Hematopoietic multipotent progenitor cell (in vitro differentiated cells): ENCODE results near the gene SCMH1. TPM values are rescaled to one million over a fixed set of nuclear protein-coding genes. Genes with fewer than 3 reads are reported as not detected.

ENCODE experiments used
- DNase-seq, 3 donors: peaks; one replicate each; pipeline ENCODE4 v3.0.0-alpha.2; 2011 to 2015; ENCODE audit warnings: low read depth in 2 of 3, low spot score in 2 of 3
- total RNA-seq: library from RNA; depleted of rRNA; stranded (reverse); fragments of >200 nt; gene quantifications from one replicate; pipeline ENCODE4 v1.2.3, GENCODE V29; 2012

Gene SCMH1
- total RNA-seq, 1 donor = 39.3 TPM

DNA sequence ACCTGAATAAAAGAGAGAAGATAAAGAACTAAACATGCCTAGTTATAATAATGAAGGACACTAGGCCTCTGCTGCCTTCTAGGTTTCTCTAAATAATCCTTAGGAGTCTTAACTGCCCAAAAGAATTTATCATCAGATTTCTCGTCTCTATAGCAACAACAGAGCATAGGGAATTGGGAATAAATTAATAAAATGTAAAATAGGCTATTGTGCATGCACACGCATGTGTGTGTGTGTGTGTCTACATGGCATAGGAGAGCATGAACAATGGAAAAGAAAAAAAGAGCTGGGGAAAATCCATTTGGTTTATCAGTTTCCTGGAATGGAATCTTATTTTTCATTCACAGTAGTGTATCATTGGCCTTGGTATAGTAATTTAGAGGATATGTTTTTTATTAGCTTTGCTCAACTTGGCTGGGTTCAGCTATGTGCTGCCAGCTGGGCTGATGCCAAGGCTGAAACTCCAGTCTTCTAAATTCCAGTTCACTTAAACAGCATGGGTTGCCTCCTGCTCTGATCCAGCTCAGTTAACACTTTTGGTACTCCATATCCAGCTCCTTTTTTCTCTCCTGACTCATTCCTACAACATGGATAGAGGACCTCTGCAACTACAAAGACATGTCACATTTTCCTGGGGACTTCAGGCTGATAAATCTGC is 140.0 kb downstream of the SCMH1 start:
- DNase-seq = no peak

DNA sequence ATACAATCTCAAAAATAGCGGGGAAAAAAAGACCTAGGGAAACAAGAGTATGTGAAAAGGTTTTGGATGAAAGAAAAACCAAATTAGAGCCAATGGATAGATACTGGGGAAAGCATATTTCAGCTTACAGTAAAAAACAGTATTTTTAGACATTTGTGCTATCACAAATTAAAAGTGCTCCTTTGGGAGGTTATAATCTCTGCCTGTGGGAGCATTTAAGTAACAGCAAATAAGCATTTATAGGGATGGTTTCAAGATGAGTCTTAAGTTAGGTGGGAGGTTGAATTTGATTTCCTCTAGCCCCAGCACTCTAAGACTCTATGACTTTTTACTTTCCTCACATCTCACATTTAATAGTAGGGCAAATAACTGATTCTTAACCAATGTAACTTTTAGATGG is 141.0 kb downstream of the SCMH1 start:
- no peak for DNase-seq

DNA sequence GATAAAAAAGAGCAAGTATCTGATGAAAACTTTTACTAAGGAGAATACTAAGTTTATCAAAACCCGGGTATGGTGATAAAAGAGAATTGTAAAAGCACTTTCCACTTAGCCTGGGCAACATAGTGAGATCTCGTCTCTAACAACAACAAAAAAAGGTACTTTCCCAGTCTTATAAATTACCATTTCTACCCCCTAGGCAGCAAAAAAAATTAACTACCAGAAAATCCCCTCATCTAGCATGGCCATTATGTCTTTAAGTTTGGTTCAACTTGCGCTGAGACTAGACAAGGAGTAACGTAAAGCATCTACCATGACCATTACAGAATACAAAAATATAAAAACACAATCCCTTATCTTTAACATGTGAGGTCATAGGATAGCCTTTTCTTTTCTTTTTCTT is 141.9 kb downstream of the SCMH1 start:
- no peak for DNase-seq

DNA sequence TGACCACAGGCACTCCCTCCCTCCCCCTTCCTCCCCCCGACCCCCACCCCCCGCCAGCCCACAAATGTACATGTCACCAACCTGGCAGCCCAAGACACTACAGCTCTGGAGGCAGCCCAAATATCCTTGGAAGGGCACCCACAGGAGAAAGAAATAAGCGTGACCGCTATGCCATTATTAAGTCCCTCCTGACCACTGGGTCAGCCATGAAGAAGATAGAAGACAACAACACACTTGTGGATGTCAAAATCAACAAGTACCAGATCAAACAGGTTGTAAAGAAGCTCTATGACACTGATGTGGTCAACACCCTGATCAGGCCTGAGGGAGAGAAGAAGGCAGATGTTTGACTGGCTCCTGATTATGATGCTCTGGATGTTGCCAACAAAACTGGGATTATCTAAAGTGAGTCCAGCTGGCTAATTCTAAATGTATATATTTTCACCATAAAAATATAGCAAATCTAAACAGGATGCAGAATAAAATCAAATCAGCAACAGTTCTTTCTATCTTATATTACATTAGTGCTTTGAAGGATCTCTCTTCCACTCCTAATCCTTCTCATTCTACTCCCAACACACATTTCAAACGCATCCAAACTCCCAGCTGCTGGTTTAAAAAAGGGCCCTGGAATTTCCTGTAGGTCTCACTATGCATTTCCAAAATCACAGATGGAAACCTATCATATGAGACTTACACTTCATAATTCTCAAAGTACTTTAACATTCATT is 143.2 kb downstream of the SCMH1 start:
- no peak for DNase-seq

DNA sequence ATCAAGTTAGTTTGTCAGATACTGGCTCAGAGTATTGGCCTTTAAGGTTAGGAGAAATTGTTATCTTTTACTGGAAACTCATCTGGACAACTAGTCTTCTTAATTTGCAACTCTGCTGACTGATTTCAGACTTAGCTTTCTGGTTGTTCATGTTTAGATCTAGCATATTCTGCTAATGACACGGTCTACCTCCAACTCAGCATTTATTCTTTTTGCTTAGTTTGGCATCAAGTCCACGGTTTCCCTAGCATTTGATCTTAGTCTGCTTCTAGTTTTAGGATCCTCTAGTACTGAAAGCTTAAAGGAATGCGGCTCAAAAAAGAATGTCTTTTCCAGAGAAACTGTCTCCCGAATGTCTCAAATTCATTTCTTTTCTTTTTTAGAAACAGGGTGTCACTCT is 145.0 kb downstream of the SCMH1 start:
- DNase-seq = no peak

DNA sequence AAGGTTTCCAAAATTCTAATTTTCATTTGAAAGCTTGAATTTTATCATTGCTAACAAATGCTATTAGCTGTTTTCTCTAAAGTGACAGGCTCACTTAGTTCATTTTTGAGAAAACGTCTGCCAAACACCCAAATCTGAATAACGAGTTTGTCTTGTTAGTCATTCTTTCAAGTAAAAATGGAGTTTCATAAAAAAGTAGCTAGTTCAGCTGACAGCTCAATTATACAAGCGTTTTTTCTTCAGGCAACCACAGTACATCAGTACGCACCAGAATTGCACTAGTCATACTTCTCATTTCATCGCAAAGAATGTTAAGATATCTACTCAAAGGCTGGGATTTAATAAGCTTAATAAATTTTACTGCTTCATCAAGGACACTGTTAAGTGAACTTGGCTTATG is 148.3 kb downstream of the SCMH1 start:
- DNase-seq = no peak

DNA sequence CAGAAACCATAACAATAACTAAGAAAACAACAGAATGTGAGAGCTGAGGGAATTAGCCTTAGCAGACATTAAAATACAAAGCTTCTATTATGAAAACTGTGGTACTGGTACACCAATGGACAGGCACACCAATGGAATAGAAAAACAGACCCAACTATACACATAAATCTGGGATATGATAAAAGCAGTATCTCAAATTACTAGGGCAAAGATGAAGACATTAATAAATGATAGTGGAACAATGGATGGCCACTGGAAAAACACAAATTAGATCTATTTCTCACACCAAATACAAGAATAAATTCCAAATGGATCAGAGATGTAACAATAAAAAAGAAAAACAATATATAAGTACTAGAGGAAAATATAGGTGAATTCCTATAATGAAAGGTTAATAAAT is 155.2 kb downstream of the SCMH1 start:
- DNase-seq = no peak

DNA sequence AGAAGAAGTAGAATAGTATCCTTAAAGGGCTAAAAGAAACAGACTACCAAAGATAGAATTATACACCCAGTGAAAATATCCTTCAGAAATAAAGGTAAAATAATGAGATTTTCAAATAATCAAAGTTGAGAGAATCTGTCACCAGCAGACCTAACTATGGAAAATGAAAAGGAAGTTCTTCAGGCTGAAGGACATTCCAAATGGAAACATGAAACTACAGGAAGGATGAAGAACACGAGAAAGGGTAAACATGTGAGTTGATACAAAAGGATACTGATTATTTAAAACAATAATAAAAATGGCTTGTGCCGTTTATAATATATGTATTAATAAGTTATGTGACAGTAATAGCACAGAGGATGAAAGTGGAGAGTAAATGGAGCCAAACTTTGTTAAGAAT is 163.5 kb downstream of the SCMH1 start:
- DNase-seq = no peak

DNA sequence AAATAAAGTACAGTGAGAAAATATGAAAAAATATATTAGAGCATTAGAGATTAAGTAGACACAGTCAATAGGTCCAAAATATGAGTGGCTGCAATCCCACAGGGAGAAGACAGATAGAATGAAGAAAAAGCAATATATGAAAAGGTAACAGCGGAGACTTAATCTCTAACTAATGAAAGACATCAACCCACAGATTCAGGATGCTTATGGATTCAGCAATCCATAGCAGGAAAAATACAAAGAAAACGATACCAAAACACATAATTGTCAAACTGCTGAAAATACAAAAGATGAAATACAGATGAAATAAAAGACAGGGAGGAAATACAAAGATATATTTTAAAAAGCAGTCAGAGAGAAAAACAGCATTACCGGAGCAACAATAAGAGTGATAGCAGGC is 163.9 kb downstream of the SCMH1 start:
- DNase-seq = no peak

DNA sequence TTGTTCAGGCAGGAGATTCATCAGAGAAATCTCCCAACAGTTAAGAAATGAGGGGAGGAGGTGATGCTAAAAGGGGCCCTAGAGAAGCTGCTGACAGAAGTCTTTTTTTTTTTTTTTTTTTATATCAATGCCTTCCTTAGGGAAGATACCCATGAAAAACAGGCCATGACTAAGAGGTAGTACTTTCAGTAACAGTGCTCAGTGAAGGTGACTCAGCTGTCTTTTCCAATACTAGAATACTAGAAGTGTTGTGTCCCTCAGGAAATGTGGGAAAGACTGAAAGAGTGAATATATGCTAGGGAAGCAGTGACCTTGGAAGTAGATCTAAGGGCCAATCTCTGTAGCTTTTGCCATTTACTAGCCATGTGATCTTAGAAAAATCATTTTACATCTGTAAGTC is 168.1 kb downstream of the SCMH1 start:
- DNase-seq = no peak

DNA sequence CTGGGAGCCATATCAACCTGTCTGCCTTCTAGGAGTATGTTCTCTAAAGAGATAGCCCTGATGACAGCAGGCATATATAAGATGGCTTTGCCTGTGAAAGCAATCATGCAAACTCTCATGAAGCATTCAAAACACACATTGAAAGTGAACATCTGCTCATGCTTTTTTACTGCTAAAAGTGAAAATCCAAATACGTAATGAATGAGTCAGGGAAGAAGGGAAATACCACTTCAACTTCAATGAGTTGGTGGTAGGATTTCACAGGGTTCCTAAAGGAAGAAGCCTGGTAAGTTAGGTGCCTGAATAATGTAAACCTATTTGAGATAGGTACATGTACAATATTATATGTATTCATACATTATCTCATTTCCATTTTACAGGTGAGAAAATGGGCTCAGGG is 170.1 kb downstream of the SCMH1 start:
- no peak for DNase-seq

DNA sequence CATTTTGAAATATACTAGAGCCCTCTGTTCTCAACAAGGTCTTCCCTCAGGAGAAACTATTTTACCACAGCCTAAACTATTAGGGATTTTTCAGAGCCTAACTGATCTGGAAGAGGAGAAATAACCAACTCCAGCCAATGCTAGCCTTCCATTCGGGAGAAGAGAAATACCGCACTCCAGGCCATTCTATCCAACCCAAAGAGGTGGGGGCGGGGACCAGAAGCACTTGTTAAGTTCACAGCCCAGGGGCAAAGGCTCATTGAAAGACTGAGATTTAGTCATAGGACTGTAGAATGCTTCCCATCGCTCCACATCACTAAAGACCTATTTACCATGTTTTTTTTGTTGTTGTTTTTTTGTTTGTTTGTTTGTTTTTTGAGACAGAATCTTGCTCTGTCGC is 185.2 kb downstream of the SCMH1 start:
- DNase-seq = no peak

DNA sequence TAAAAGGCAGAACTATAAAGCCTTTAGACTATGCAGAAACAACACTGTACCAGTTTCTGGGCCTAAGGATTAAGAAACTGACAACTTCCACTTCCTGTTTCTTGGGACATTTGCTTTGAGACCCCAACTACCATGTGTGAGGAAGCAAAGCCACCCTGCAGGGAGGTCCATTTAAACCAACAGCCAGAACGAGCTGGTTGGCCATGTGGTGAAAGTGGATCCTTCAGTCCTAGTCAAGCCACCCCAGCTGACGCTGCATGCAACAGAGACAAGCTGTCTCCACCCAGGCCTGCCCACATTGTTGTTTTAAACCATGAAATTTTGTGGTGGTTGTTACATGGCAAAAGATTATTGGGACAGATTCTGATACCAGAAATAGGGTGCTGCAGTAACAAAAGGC is 188.8 kb downstream of the SCMH1 start:
- DNase-seq = peak in 1 of 3 donors; percentile 15

DNA sequence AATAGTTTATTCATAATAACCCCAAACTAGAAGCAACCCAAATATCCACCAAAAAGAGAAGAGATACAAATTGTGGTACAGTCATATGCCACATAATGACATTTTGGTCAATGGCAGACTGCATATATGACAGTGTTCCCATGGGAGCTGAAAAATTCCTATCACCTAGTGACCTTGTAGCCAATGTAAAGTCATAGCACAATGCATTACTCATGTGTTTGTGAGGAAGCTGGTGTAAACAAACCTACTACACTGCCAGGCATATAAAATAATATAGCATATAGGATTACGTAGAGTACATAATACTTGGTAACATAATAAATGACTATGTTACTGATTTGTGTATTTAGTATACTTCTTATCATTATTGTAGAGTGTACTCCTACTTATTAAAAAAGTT is 191.1 kb downstream of the SCMH1 start:
- no peak for DNase-seq

DNA sequence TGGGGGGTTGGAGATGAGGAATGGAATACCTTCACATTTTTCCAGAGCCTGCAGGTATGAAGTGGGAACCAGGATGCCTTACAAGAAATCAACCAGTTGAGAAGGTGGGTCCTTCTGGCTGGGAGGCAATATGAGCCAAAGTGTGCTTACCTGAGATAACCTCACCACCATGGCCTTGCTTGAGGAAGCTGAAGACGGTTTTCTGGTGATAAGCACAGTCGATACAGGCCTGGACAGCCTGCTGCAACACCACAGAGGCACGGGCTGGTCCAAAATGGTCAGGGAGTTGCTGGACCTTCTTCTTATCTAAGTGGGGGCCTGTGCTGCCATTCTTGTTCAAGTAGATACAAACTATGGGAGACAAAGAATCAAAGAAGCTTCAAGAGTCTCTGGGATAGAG is 193.6 kb downstream of the SCMH1 start:
- DNase-seq = no peak

DNA sequence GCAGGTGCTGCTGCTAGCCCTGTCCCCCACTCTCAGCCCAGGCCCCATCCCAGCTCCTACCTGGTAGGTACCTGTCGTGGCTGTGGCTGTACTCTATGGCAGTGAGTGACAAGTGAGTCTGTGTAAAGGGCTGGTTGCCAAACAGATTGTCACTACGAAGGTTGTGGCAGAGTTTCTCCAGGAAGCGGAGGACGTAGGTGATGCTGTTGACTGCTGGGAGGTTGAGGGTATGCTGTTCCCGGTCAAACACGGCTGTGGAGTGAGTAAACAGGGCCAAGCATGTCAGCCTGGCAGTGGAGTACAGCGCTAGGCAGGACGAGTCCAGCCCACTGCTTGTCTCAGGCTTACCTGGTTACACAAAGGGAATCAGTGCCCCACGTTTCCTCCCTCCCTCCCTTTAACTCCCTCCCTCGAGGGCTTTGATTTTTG is 195.7 kb downstream of the SCMH1 start:
- DNase-seq = no peak

DNA sequence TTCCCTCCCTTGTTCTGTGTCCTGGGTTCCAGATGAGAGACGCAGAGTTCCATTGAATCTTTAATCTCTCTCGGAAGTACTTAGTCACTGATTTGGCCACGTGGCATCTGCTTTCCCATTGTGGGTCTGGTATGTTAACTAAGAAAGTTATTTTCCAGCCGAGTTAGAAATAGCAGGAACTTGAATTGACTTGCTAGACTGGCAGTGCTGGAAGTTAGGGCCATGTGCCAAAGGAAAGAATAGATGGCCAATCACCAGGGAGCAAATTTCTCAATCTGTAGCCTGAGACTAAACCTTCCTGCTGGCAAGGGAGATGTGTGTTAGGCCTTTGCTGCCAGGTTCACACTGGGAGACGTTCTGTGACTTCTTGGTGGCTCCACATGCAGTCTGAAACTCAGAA is 196.4 kb downstream of the SCMH1 start:
- no peak for DNase-seq

DNA sequence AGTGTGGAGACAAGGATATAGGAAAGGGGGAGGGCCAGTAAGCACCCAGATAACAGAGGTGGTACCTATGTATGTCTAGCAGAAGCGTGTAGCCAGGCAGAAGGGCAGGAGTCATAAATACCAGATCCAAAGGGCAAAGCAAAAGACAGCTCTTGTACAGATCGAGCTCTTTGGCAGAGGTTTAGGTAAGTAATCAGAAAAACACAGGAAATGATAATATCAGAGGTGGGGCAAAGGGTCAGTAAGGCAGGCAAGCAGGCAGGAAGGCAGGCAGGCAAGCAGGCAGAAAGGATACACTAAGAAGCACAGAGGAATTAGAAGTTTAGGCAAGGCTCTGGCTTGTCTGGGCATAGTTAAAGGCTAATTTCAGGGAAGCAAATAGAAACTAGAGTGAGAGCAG is 197.9 kb downstream of the SCMH1 start:
- DNase-seq = no peak

DNA sequence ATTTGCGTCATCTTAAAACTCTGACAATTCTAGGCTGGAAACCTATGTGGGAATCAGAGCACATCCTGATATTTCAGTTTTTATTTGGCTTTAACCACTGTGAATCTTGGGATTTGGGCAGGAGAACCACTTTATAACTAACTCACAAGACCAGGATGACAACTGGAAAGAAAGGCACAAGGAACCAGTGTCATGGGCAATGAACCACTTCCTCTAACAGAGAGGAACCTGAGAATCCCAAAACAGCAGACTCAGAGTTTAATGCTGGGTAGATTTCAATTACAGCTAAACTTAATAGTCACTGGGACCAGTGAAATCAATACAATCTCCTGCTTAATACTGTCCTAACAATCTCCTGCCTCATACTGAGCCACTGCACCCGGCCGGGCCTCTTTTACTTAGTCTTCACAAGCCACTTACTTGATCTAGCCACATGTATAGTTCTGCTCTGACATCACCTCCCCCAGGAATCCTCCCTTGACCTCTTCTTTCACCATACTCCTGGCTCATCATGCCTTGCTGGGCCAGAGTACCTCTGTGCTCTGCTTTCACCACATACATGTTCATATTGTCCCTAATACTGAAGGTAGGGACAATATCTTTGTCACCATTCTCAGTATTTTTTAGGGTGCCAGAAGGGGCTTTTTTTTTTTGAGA is 200.4 kb downstream of the SCMH1 start:
- no peak for DNase-seq

DNA sequence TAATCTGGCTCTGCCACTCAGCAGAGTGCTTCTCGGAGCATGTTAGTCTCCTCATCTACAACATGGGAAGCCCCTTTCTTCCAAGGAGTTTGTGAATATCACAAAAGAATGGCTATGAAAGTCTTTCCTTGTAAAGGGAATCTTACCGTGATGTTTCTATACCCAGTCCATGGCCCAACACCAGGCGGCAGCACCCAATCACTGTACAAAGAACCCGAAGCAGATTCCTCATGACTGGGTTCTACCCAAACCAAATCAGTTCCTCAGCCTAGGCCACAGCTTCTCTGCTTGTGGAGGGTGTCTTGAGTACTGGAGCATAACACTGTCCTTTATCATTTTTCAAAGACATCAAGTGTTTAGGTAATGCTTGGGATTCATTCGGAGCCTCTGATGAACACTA is 204.0 kb downstream of the SCMH1 start:
- no peak for DNase-seq

DNA sequence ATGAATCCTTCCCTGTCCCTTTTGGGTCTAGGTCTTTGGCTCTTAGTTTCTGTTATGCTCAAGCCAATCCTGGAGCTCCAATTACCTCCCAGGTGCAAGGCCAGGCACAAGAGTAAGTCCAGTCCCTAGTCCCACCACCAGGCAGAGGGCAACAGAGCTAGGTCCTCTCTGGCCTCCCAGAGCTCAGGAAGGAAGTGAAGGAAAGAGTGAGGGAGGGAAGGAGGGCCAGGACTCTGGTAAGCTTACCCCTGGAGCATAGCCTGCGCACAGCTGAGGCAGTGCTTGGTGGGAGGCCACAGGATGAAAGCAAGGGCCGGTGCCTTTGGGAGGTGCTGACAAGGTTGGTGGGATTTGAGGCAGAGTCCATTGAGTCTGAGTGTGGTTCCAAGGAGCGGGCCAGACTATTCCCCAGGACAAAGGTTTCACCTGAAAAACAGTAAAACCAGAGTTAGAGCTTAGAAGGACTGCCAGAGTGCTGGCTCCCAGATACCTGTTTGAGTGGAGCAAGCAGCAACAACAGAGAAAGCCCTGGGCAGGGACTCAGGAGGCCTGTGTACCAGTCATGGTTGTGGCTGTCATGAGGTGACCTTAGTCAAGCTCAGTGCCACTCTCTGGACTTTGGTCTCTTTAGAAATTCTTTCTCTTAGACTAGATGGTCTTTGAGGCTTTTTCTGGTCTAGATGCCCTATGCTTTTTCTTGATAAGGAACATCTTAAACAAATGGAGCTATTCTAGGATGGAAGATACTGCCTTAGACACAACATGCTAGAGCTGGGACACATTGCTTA is 204.8 kb downstream of the SCMH1 start:
- no peak for DNase-seq
